Measurements from ENCODE around the gene ITGA6. TPM values are rescaled to one million over a fixed set of nuclear protein-coding genes. Genes with fewer than 3 reads are reported as not detected.
"Not testable (repeated sequence)": the region's sequence is repeated elsewhere in the genome, so short reads cannot be mapped to it uniquely, and the experiment has no call there.

Gene ITGA6
- polyA plus RNA-seq, 1 donor from 2014 or later = 14.4 TPM

DNA sequence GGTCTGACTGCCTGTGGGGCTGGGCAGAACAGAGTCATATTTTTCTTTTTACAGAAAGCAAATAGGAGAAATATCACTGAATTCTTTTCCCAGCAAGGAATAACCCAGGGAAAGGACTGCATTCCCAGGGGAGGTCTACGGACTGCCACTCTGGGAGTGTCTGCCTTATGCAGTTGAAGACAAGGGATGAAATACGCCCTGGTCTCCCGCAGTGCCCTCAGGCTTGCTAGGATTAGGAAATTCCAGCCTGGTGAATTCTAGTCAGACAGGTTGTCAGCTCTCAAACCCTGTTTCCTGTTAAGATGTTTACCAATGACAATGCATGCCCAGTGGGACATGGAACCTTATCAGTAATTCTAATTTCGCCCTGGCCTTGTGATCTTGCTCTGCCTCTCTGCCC is 98.2 kb downstream of the ITGA6 start:
- H3K9ac ChIP-seq (ENCODE audit: low read length) = no peak overlapping the region
- no peaks in the 10 kb centered on the region for H3K9me2 ChIP-seq (ENCODE audit: insufficient read depth, low read length)
- no peak overlapping the region for H3K27ac ChIP-seq (ENCODE audit: low read length)
- H3K27me3 ChIP-seq (ENCODE audit: insufficient read depth, low read depth, low read length) = no peaks in the 10 kb centered on the region
- no peaks in the 10 kb centered on the region for H3F3A ChIP-seq (ENCODE audit: insufficient read depth, low read length, poor library complexity, severe bottlenecking)
- H3K9me3 ChIP-seq (ENCODE audit: low read length) = no peaks in the 10 kb centered on the region
- H2AFZ ChIP-seq (ENCODE audit: low read depth, low read length) = no peak overlapping the region
- no peak overlapping the region for H3K4me3 ChIP-seq (ENCODE audit: low read length)
- TF ChIP-seq SMC3 (conservative IDR thresholded peaks at IDR 0.05; ENCODE audit: poor library complexity) = no peak
- TF ChIP-seq RAD21 (conservative IDR thresholded peaks at IDR 0.05) = no peak
- TF ChIP-seq TAF1 (IDR thresholded peaks at IDR 0.05; ENCODE audit: low read depth) = no peak
- TF ChIP-seq EP300 (conservative IDR thresholded peaks at IDR 0.05; ENCODE audit: poor library complexity, severe bottlenecking) = no peak
- no peak for TF ChIP-seq EZH2 (IDR thresholded peaks at IDR 0.05; ENCODE audit: borderline replicate concordance, insufficient read depth, low read length, poor library complexity, severe bottlenecking)
- TF ChIP-seq, protein P1, sequence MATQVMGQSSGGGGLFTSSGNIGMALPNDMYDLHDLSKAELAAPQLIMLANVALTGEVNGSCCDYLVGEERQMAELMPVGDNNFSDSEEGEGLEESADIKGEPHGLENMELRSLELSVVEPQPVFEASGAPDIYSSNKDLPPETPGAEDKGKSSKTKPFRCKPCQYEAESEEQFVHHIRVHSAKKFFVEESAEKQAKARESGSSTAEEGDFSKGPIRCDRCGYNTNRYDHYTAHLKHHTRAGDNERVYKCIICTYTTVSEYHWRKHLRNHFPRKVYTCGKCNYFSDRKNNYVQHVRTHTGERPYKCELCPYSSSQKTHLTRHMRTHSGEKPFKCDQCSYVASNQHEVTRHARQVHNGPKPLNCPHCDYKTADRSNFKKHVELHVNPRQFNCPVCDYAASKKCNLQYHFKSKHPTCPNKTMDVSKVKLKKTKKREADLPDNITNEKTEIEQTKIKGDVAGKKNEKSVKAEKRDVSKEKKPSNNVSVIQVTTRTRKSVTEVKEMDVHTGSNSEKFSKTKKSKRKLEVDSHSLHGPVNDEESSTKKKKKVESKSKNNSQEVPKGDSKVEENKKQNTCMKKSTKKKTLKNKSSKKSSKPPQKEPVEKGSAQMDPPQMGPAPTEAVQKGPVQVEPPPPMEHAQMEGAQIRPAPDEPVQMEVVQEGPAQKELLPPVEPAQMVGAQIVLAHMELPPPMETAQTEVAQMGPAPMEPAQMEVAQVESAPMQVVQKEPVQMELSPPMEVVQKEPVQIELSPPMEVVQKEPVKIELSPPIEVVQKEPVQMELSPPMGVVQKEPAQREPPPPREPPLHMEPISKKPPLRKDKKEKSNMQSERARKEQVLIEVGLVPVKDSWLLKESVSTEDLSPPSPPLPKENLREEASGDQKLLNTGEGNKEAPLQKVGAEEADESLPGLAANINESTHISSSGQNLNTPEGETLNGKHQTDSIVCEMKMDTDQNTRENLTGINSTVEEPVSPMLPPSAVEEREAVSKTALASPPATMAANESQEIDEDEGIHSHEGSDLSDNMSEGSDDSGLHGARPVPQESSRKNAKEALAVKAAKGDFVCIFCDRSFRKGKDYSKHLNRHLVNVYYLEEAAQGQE (IDR thresholded peaks at IDR 0.05; ENCODE audit: borderline replicate concordance) = no peak
- no peak for TF ChIP-seq POLR2AphosphoS5 (IDR thresholded peaks at IDR 0.05)
- TF ChIP-seq MXI1 (conservative IDR thresholded peaks at IDR 0.05; ENCODE audit: poor library complexity, severe bottlenecking) = no peak
- H4K20me1 ChIP-seq (ENCODE audit: insufficient read depth) = no peaks in the 10 kb centered on the region
- no peak overlapping the region for H3K4me2 ChIP-seq (ENCODE audit: low read length)
- H3K36me3 ChIP-seq (ENCODE audit: insufficient read depth, low read length) = no peaks in the 10 kb centered on the region
- no peaks in the 10 kb centered on the region for H3K79me2 ChIP-seq (replicated peaks; ENCODE audit: insufficient read depth, low read length)

DNA sequence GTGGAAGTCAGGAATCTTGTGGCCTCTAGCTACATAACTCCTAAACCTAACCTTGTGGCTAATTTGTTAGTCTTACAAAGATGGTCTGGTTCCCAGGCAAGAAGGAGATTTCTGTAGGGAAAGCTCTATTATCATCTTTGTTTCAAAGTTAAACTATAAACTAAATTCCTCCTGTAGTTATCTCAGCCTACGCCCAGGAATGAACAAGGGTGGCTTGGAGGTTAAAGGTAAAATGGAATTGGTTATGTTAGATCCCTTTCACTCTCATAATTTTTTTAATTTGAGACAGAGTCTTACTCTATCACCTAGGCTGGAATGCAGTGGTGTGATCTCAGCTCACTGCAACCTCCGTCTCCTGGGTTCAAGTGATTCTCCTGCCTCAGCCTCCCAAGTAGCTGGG is 103.9 kb downstream of the ITGA6 start:
- Histone ChIP-seq H3K36me3 (ENCODE audit: insufficient read depth, low read length) (no peaks in the 10 kb centered on the region), H2AFZ (ENCODE audit: low read depth, low read length) (no peak overlapping the region), H3K4me2 (ENCODE audit: low read length) (no peak overlapping the region), H3K9me2 (ENCODE audit: insufficient read depth, low read length) (no peaks in the 10 kb centered on the region), H4K20me1 (ENCODE audit: insufficient read depth) (no peaks in the 10 kb centered on the region), H3F3A (ENCODE audit: insufficient read depth, low read length, poor library complexity, severe bottlenecking) (no peaks in the 10 kb centered on the region), H3K9me3 (ENCODE audit: low read length) (no peaks in the 10 kb centered on the region), H3K79me2 (replicated peaks; ENCODE audit: insufficient read depth, low read length) (no peaks in the 10 kb centered on the region), H3K4me3 (ENCODE audit: low read length) (no peak overlapping the region), H3K27ac (ENCODE audit: low read length) (no peak overlapping the region), H3K27me3 (ENCODE audit: insufficient read depth, low read depth, low read length) (no peaks in the 10 kb centered on the region), H3K9ac (ENCODE audit: low read length) (no peak overlapping the region)
- no peak for TF ChIP-seq TAF1 (IDR thresholded peaks at IDR 0.05; ENCODE audit: low read depth)
- TF ChIP-seq SMC3 (conservative IDR thresholded peaks at IDR 0.05; ENCODE audit: poor library complexity) = no peak
- no peak for TF ChIP-seq MXI1 (conservative IDR thresholded peaks at IDR 0.05; ENCODE audit: poor library complexity, severe bottlenecking)
- TF ChIP-seq EP300 (conservative IDR thresholded peaks at IDR 0.05; ENCODE audit: poor library complexity, severe bottlenecking) = no peak
- TF ChIP-seq, protein P1 (IDR thresholded peaks at IDR 0.05; ENCODE audit: borderline replicate concordance) = no peak
- TF ChIP-seq EZH2 (IDR thresholded peaks at IDR 0.05; ENCODE audit: borderline replicate concordance, insufficient read depth, low read length, poor library complexity, severe bottlenecking) = no peak
- TF ChIP-seq POLR2AphosphoS5 (IDR thresholded peaks at IDR 0.05) = no peak
- TF ChIP-seq, protein P2, sequence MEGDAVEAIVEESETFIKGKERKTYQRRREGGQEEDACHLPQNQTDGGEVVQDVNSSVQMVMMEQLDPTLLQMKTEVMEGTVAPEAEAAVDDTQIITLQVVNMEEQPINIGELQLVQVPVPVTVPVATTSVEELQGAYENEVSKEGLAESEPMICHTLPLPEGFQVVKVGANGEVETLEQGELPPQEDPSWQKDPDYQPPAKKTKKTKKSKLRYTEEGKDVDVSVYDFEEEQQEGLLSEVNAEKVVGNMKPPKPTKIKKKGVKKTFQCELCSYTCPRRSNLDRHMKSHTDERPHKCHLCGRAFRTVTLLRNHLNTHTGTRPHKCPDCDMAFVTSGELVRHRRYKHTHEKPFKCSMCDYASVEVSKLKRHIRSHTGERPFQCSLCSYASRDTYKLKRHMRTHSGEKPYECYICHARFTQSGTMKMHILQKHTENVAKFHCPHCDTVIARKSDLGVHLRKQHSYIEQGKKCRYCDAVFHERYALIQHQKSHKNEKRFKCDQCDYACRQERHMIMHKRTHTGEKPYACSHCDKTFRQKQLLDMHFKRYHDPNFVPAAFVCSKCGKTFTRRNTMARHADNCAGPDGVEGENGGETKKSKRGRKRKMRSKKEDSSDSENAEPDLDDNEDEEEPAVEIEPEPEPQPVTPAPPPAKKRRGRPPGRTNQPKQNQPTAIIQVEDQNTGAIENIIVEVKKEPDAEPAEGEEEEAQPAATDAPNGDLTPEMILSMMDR (IDR thresholded peaks at IDR 0.05; ENCODE audit: poor library complexity, severe bottlenecking) = no peak
- no peak for TF ChIP-seq RAD21 (conservative IDR thresholded peaks at IDR 0.05)

DNA sequence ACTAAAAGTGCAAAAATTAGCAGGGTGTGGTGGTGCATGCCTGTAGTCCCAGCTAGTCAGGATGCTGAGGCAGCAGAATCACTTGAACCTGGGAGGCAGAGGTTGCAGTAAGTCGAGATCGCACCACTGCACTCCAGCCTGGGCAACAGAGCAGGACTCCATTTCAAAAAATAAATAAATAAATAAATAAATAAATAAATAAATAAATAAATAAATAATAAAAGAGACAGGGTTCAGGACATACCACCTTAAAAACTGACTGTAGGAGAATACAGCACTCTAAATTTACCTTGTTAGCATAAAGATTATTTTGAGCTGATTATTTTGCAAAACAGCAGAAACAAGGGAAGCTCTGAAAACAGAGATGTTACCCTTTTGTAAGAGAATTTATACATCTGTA is 105.1 kb downstream of the ITGA6 start:
- H3K79me2 ChIP-seq (replicated peaks; ENCODE audit: insufficient read depth, low read length); H3K4me3 ChIP-seq (ENCODE audit: low read length); H4K20me1 ChIP-seq (ENCODE audit: insufficient read depth); H3K27me3 ChIP-seq (ENCODE audit: insufficient read depth, low read depth, low read length); H3K9me3 ChIP-seq (ENCODE audit: low read length); H2AFZ ChIP-seq (ENCODE audit: low read depth, low read length); H3K9me2 ChIP-seq (ENCODE audit: insufficient read depth, low read length); H3K9ac ChIP-seq (ENCODE audit: low read length); H3K36me3 ChIP-seq (ENCODE audit: insufficient read depth, low read length); H3K27ac ChIP-seq (ENCODE audit: low read length); H3F3A ChIP-seq (ENCODE audit: insufficient read depth, low read length, poor library complexity, severe bottlenecking); H3K4me2 ChIP-seq (ENCODE audit: low read length): not testable (repeated sequence)

Data from neural cell (in vitro differentiated cells).